OCI-LY7 (cell line): ENCODE measurements around the gene SLC13A3.

ENCODE experiments used
- EZH2phosphoT487 ChIP-seq: fragments of 200-600 bp; sonication (generic); IDR thresholded peaks from 2 replicates; pipeline ENCODE4 v1.6.1; 2018; ENCODE audit warnings: low read depth, borderline replicate concordance, mild to moderate bottlenecking, mixed run types, antibody characterized with exemption, low read length, moderate library complexity, mixed read lengths
- TF ChIP-seq, protein P1 (sequence below): fragments of 200-600 bp; sonication (generic); conservative IDR thresholded peaks from 2 replicates; pipeline ENCODE4 v1.5.1; 2014; ENCODE audit warnings: mild to moderate bottlenecking, antibody characterized with exemption, low read length, moderate library complexity, mixed read lengths

- TF ChIP-seq, protein P1, sequence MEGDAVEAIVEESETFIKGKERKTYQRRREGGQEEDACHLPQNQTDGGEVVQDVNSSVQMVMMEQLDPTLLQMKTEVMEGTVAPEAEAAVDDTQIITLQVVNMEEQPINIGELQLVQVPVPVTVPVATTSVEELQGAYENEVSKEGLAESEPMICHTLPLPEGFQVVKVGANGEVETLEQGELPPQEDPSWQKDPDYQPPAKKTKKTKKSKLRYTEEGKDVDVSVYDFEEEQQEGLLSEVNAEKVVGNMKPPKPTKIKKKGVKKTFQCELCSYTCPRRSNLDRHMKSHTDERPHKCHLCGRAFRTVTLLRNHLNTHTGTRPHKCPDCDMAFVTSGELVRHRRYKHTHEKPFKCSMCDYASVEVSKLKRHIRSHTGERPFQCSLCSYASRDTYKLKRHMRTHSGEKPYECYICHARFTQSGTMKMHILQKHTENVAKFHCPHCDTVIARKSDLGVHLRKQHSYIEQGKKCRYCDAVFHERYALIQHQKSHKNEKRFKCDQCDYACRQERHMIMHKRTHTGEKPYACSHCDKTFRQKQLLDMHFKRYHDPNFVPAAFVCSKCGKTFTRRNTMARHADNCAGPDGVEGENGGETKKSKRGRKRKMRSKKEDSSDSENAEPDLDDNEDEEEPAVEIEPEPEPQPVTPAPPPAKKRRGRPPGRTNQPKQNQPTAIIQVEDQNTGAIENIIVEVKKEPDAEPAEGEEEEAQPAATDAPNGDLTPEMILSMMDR: no peak
- TF ChIP-seq EZH2phosphoT487: no peak
Measured at GRCh38 chr20:46640536-46641311, 10.5 kb downstream of the SLC13A3 start.
